PC-9 (cell line): ENCODE data around the gene JDP2.

Source experiments
- CTCF ChIP-seq: fragments of 200-600 bp; sonication (generic); conservative IDR thresholded peaks from 2 replicates; pipeline ENCODE4 v1.6.1; 2017; ENCODE audit warnings: mixed run types, antibody characterized with exemption, mild to moderate bottlenecking, moderate library complexity
- EZH2 ChIP-seq: fragments of 200-600 bp; sonication (generic); IDR thresholded peaks from 2 replicates; pipeline ENCODE4 v1.8.0; 2017; ENCODE audit warnings: antibody characterized with exemption, low read depth

DNA sequence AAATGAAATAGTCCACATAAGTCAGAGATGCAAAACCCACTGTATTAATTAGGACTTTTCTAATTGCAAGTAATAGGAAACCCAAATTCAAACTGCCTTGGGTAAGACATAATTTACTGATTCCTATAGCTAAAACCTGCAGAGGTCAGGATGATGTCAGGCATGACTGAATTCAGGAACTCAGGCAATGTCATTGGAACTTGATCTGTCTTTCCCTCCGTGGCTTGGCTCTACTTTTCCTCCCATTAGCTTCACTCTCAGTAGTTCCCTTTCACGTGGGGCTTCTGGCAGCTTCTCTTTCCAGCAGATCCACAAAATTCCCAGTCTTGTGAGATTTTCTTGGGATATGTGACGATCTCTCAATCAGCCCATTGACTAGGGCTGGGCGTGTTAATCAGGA lies 2.4 kb upstream of the JDP2 start:
- TF ChIP-seq CTCF (no peak), EZH2 (no peak)
